Measurements from ENCODE around the gene C3orf38. TPM values are rescaled to one million over a fixed set of nuclear protein-coding genes. Genes with fewer than 3 reads are reported as not detected.

The C3orf38 gene
- total and polyA plus RNA-seq, 9 of the 15 experiments (the other 6 are each of a cell fraction or from before 2014, with no cell fraction given) = 8.7 to 22.1 (median 16.2) TPM

GRCh38 chr3:88149509-88150362 lies at the start of gene C3orf38 (continued):
- TF ChIP-seq TCF3 (CRISPR knock-in tag; IDR thresholded peaks at IDR 0.05) (0 out of 2 replicates have a peak, but pooled peaks have one; percentile 4), HDGF (IDR thresholded peaks at IDR 0.05) (no peak), CCNT2 (IDR thresholded peaks at IDR 0.05; ENCODE audit: borderline replicate concordance, extremely low read depth, insufficient read length, low read depth, low read length) (peak; percentile 65), HCFC1 (IDR thresholded peaks at IDR 0.05; ENCODE audit: low read depth, low read length) (peak; percentile 79), PHB (CRISPR knock-in tag; IDR thresholded peaks at IDR 0.05) (no peak), ZNF24 (IDR thresholded peaks at IDR 0.05) (peak; percentile 26; the same call in 1 of the 2 replicates), NR4A1 (CRISPR knock-in tag; IDR thresholded peaks at IDR 0.05) (no peak), NR4A1 (tag; IDR thresholded peaks at IDR 0.05) (peak; percentile 64; the same call in 1 of the 2 replicates), ATF1 (CRISPR knock-in tag; IDR thresholded peaks at IDR 0.05) (no peak), ATF1 (tag; IDR thresholded peaks at IDR 0.05) (peak; percentile 76), FOXK2 (conservative IDR thresholded peaks at IDR 0.05 in 1 of 2, IDR thresholded peaks at IDR 0.05 in 1 of 2; ENCODE audit: low read depth in 2 of 2) (peak; percentile 96 to 97), LCOR (CRISPR knock-in tag; IDR thresholded peaks at IDR 0.05) (0 out of 2 replicates have a peak, but pooled peaks have one; percentile 52), SUPT5H (IDR thresholded peaks at IDR 0.05) (peak; percentile 74), TAF7 (tag; IDR thresholded peaks at IDR 0.05) (no peak), HDAC6 (IDR thresholded peaks at IDR 0.05; ENCODE audit: low read depth, low read length) (no peak), GTF2E2 (tag; IDR thresholded peaks at IDR 0.05) (peak; percentile 81), CXXC5 (CRISPR knock-in tag; IDR thresholded peaks at IDR 0.05) (peak; percentile 89), FOXA1 (IDR thresholded peaks at IDR 0.05; ENCODE audit: borderline replicate concordance) (no peak), ARID1B (IDR thresholded peaks at IDR 0.05) (0 out of 2 replicates have a peak, but pooled peaks have one; percentile 15), TBP (optimal IDR thresholded peaks at IDR 0.05; ENCODE audit: low read depth, low read length) (peak; percentile 86), HDAC1 (IDR thresholded peaks at IDR 0.05) (0 out of 4 replicates have a peak, but pooled peaks of 1 of the 2 experiments have one; percentile 8), PHB2 (IDR thresholded peaks at IDR 0.05; ENCODE audit: low read depth) (no peak), ETS2 (tag; IDR thresholded peaks at IDR 0.05; ENCODE audit: borderline replicate concordance, poor library complexity, severe bottlenecking) (no peak), MAZ (CRISPR knock-in tag; conservative IDR thresholded peaks at IDR 0.05 in 1 of 2, IDR thresholded peaks at IDR 0.05 in 1 of 2) (peak in 1 of 2 experiments; percentile 41; a peak in 2 of 4 replicates)
- TF ChIP-seq, protein P1, sequence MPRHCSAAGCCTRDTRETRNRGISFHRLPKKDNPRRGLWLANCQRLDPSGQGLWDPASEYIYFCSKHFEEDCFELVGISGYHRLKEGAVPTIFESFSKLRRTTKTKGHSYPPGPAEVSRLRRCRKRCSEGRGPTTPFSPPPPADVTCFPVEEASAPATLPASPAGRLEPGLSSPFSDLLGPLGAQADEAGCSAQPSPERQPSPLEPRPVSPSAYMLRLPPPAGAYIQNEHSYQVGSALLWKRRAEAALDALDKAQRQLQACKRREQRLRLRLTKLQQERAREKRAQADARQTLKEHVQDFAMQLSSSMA (CRISPR knock-in tag; IDR thresholded peaks at IDR 0.05) = peak; percentile 81; the same call in 1 of the 2 replicates
- TF ChIP-seq, protein P2, sequence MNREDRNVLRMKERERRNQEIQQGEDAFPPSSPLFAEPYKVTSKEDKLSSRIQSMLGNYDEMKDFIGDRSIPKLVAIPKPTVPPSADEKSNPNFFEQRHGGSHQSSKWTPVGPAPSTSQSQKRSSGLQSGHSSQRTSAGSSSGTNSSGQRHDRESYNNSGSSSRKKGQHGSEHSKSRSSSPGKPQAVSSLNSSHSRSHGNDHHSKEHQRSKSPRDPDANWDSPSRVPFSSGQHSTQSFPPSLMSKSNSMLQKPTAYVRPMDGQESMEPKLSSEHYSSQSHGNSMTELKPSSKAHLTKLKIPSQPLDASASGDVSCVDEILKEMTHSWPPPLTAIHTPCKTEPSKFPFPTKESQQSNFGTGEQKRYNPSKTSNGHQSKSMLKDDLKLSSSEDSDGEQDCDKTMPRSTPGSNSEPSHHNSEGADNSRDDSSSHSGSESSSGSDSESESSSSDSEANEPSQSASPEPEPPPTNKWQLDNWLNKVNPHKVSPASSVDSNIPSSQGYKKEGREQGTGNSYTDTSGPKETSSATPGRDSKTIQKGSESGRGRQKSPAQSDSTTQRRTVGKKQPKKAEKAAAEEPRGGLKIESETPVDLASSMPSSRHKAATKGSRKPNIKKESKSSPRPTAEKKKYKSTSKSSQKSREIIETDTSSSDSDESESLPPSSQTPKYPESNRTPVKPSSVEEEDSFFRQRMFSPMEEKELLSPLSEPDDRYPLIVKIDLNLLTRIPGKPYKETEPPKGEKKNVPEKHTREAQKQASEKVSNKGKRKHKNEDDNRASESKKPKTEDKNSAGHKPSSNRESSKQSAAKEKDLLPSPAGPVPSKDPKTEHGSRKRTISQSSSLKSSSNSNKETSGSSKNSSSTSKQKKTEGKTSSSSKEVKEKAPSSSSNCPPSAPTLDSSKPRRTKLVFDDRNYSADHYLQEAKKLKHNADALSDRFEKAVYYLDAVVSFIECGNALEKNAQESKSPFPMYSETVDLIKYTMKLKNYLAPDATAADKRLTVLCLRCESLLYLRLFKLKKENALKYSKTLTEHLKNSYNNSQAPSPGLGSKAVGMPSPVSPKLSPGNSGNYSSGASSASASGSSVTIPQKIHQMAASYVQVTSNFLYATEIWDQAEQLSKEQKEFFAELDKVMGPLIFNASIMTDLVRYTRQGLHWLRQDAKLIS (CRISPR knock-in tag; IDR thresholded peaks at IDR 0.05) = 0 out of 2 replicates have a peak, but pooled peaks have one; percentile 36
